Measurements from ENCODE around the gene ITPR1.

- TF ChIP-seq CTCF (IDR thresholded peaks at IDR 0.05), result no peak
- TF ChIP-seq POLR2A (IDR thresholded peaks at IDR 0.05), result no peak
These were observed 249.2 kb downstream of the ITPR1 start for GRCh38 chr3:4742359-4742758.
